ENCODE results near the gene STAT2.

DNA sequence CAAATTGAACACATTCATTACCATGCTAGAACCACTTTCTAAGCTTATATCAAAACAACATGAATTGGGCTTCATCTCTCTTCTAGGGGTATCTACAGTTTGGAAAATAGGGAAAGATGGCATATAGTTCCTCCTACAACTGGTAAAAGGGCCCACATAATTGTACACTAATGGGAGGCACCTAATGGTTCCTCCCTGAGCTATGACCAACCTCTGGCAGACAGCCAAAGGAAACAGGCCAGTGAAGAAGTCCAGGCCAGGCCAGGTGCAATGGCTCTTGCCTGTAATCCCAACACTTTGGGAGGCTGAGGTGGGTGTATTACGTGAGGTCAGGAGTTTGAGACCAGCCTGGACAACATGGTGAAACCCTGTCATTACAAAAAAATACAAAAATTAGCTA lies 26.0 kb upstream of the STAT2 start:
- TF ChIP-seq TARDBP (IDR thresholded peaks at IDR 0.05): no peak
- TF ChIP-seq BHLHE40 (IDR thresholded peaks at IDR 0.05; ENCODE audit: borderline replicate concordance): no peak
- TF ChIP-seq FOXA1 (IDR thresholded peaks at IDR 0.05): no peak

Data from HEK293T (cell line).